BJ (cell line): Measurements from ENCODE around the gene NQO2. TPM values are rescaled to one million over a fixed set of nuclear protein-coding genes. Genes with fewer than 3 reads are reported as not detected.
A peak's percentile ranks its signal among the peaks of the same experiment; 100 is the strongest.

ENCODE experiments used
- CTCF ChIA-PET: fragments of 350-600 bp; formaldehyde crosslinking; extraction: SDS; loops from one replicate; lab custom pipeline; 2021; ENCODE audit warnings: antibody characterized with exemption, inconsistent platforms; lab: Yijun Ruan, JAX
- POLR2A ChIA-PET: fragments of 300-600 bp; sonication (Branson Sonifier 250); formaldehyde crosslinking; extraction: SDS; loops from one replicate; lab custom pipeline; 2021; ENCODE audit warnings: antibody characterized with exemption; lab: Charles Lee
- DNase-seq: peaks from one replicate; pipeline ENCODE4 v3.0.0-alpha.2; 2011; ENCODE audit warnings: low read depth
- H3K27me3 ChIP-seq: 2 replicates; pipeline ENCODE4 v1.6.0; 2011; ENCODE audit warnings: low read length; ENCODE audit not compliant: control insufficient read depth, insufficient read depth
- H3K36me3 ChIP-seq: 2 replicates; pipeline ENCODE4 v1.5.1; 2011; ENCODE audit warnings: low read length; ENCODE audit not compliant: control insufficient read depth, insufficient read depth
- H3K4me3 ChIP-seq: 2 replicates; pipeline ENCODE4 v1.5.1; 2011; ENCODE audit warnings: low read depth, mild to moderate bottlenecking, control low read depth, low read length
- polyA plus RNA-seq: library from polyadenylated mRNA; depleted of rRNA; stranded (reverse); fragments of >200 nt; gene quantifications from 2 replicates; pipeline ENCODE4 v1.2.3, GENCODE V29; 2011
- TF ChIP-seq, protein P1 (sequence below): IDR thresholded peaks from 2 replicates; pipeline ENCODE4 v1.5.1; 2011; ENCODE audit warnings: low read depth, mild to moderate bottlenecking, control low read depth, inconsistent platforms, low read length, moderate library complexity; ENCODE audit not compliant: insufficient read depth

The NQO2 gene
- polyA plus RNA-seq, 1 experiment: 56.2 TPM

- TF ChIP-seq, protein P1, sequence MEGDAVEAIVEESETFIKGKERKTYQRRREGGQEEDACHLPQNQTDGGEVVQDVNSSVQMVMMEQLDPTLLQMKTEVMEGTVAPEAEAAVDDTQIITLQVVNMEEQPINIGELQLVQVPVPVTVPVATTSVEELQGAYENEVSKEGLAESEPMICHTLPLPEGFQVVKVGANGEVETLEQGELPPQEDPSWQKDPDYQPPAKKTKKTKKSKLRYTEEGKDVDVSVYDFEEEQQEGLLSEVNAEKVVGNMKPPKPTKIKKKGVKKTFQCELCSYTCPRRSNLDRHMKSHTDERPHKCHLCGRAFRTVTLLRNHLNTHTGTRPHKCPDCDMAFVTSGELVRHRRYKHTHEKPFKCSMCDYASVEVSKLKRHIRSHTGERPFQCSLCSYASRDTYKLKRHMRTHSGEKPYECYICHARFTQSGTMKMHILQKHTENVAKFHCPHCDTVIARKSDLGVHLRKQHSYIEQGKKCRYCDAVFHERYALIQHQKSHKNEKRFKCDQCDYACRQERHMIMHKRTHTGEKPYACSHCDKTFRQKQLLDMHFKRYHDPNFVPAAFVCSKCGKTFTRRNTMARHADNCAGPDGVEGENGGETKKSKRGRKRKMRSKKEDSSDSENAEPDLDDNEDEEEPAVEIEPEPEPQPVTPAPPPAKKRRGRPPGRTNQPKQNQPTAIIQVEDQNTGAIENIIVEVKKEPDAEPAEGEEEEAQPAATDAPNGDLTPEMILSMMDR: no peak
- POLR2A ChIA-PET: no interaction called here
- H3K4me3 ChIP-seq: no peak overlapping the region
- CTCF ChIA-PET: interaction anchor here (0.6 to 1.5 kb wide), 4 partner anchors 8 to 29 kb away, joined by 3 to 11 read pairs (median 6); no protein-coding TSS in a partner anchor
- DNase-seq: peak; percentile 49
- no peaks in the 10 kb centered on the region; the same call in 1 of the 2 replicates for H3K36me3 ChIP-seq
- H3K27me3 ChIP-seq: no peaks in the 10 kb centered on the region
These were observed 39.6 kb upstream of the NQO2 start for GRCh38 chr6:2959909-2960719.

GRCh38 chr6:2960935-2961334, 38.8 kb upstream of the NQO2 start:
- POLR2A ChIA-PET: no interaction called here
- TF ChIP-seq, protein P1: no peak
- Histone ChIP-seq H3K4me3 (no peak overlapping the region), H3K36me3 (no peaks in the 10 kb centered on the region; the same call in 1 of the 2 replicates), H3K27me3 (no peaks in the 10 kb centered on the region)
- CTCF ChIA-PET: interaction anchor here (0.6 to 1.5 kb wide), 3 partner anchors 9 to 28 kb away, joined by 3 to 11 read pairs (median 9); no protein-coding TSS in a partner anchor
- no peak for DNase-seq

- H3K36me3 ChIP-seq: no peaks in the 10 kb centered on the region
- H3K27me3 ChIP-seq: no peaks in the 10 kb centered on the region
- no peak for DNase-seq
- TF ChIP-seq, protein P1: no peak
- POLR2A ChIA-PET: no interaction called here
- H3K4me3 ChIP-seq: no peak overlapping the region
- CTCF ChIA-PET: interaction anchor here (1.5 kb wide), 1 partner anchor 9 kb away, joined by 9 read pairs; no protein-coding TSS in a partner anchor
These were observed 38.2 kb upstream of the NQO2 start for GRCh38 chr6:2961506-2961905.

GRCh38 chr6:2962004-2962403, 37.7 kb upstream of the NQO2 start:
- ChIA-PET POLR2A (no interaction called here), CTCF (interaction anchor here (0.7 to 1.6 kb wide), 3 partner anchors 10 to 96 kb away, joined by 3 to 10 read pairs (median 10); no protein-coding TSS in a partner anchor)
- no peaks in the 10 kb centered on the region for H3K27me3 ChIP-seq
- H3K36me3 ChIP-seq: no peaks in the 10 kb centered on the region
- TF ChIP-seq, protein P1: no peak
- H3K4me3 ChIP-seq: no peak overlapping the region
- DNase-seq: no peak

- TF ChIP-seq, protein P1: no peak
- no peaks in the 10 kb centered on the region for H3K36me3 ChIP-seq
- POLR2A ChIA-PET: no interaction called here
- no peak overlapping the region for H3K4me3 ChIP-seq
- no peaks in the 10 kb centered on the region for H3K27me3 ChIP-seq
- CTCF ChIA-PET: interaction anchor here (0.7 to 1.6 kb wide), 3 partner anchors 10 to 97 kb away, joined by 3 to 10 read pairs (median 10); no protein-coding TSS in a partner anchor
- no peak for DNase-seq
These were observed 37.1 kb upstream of the NQO2 start for GRCh38 chr6:2962636-2963035.
